Measurements from ENCODE around the gene NRSN1.

NRSN1 gene

GRCh38 chr6:24148154-24148570, 22.1 kb downstream of the NRSN1 start:
- no peaks in the 10 kb centered on the region for H3K79me1 ChIP-seq (replicated peaks; ENCODE audit: low read length, poor library complexity, severe bottlenecking)
- H3K27me3 ChIP-seq (ENCODE audit: control insufficient read depth in 1 of 2, insufficient read depth in 1 of 2, low read length in 2 of 2): no peaks in the 10 kb centered on the region
- no peak overlapping the region for H2AFZ ChIP-seq (ENCODE audit: low read depth, low read length)
- H2BK12ac ChIP-seq (ENCODE audit: low read length in 2 of 2): no peak overlapping the region
- H2BK120ac ChIP-seq (ENCODE audit: low read depth, low read length): no peak overlapping the region
- no peak overlapping the region for H3K4ac ChIP-seq (ENCODE audit: low read depth in 1 of 2, low read length in 2 of 2)
- no peak overlapping the region for H4K91ac ChIP-seq (ENCODE audit: low read length)
- H2AK5ac ChIP-seq (ENCODE audit: low read length, severe bottlenecking): no peak overlapping the region
- H2BK5ac ChIP-seq (ENCODE audit: low read depth, low read length, poor library complexity, severe bottlenecking): no peak overlapping the region
- H3K36me3 ChIP-seq (ENCODE audit: control insufficient read depth in 1 of 2, insufficient read depth in 2 of 2, low read depth in 1 of 2, low read length in 2 of 2): no peaks in the 10 kb centered on the region
- no peak overlapping the region for H3K27ac ChIP-seq (ENCODE audit: low read length, poor library complexity, severe bottlenecking)
- no peak overlapping the region for H3K14ac ChIP-seq (ENCODE audit: low read length in 2 of 2)
- 50% methylated on average over 3 of the region's 3 CpGs for WGBS
- H3K18ac ChIP-seq (ENCODE audit: low read depth in 1 of 2, low read length in 2 of 2): no peak overlapping the region
- H3K4me3 ChIP-seq (ENCODE audit: insufficient read depth in 1 of 2, low read depth in 1 of 2, low read length in 2 of 2): no peak overlapping the region
- no peak overlapping the region for H3K9ac ChIP-seq (ENCODE audit: low read length)
- no peak overlapping the region for H3K4me2 ChIP-seq (ENCODE audit: low read length, poor library complexity, severe bottlenecking)
- no peaks in the 10 kb centered on the region for H3K9me3 ChIP-seq (ENCODE audit: control insufficient read depth, low read length)
- no peak overlapping the region for H2BK15ac ChIP-seq (ENCODE audit: low read depth, poor library complexity, severe bottlenecking)
- H3K4me1 ChIP-seq (ENCODE audit: control insufficient read depth, insufficient read depth, low read depth, low read length): no peaks in the 10 kb centered on the region
- no peak overlapping the region for H3K23ac ChIP-seq (ENCODE audit: low read length in 2 of 2)
- no peak for DNase-seq
- no peak overlapping the region for H4K8ac ChIP-seq (ENCODE audit: low read length)

DNA sequence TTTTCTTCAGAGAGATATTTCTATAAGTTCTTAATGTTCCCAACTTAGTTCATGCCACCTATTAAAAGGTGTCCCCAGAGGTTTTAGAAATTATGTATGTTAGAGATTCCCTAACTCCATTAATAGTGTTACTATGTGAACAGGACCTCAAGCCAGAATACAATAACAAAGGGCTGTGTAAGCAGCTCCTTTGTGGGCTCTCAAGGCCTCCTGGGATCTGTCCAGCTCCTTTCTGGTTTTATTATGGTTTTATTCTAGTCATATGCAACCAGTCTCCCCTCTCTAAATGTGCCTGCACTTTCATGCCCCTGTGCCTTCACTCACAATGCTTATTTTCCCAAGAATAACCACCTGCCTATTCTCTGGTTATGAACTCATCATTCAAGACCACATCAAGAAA, 22.7 kb downstream of the NRSN1 start:
- no peak overlapping the region for H2BK120ac ChIP-seq (ENCODE audit: low read depth, low read length)
- H3K27me3 ChIP-seq (ENCODE audit: control insufficient read depth in 1 of 2, insufficient read depth in 1 of 2, low read length in 2 of 2): no peaks in the 10 kb centered on the region
- H3K9ac ChIP-seq (ENCODE audit: low read length): no peak overlapping the region
- no peak overlapping the region for H3K18ac ChIP-seq (ENCODE audit: low read depth in 1 of 2, low read length in 2 of 2)
- H2AK5ac ChIP-seq (ENCODE audit: low read length, severe bottlenecking): no peak overlapping the region
- no peak for DNase-seq
- H3K23ac ChIP-seq (ENCODE audit: low read length in 2 of 2): no peak overlapping the region
- H2BK12ac ChIP-seq (ENCODE audit: low read length in 2 of 2): no peak overlapping the region
- no peaks in the 10 kb centered on the region for H3K36me3 ChIP-seq (ENCODE audit: control insufficient read depth in 1 of 2, insufficient read depth in 2 of 2, low read depth in 1 of 2, low read length in 2 of 2)
- no peaks in the 10 kb centered on the region for H3K9me3 ChIP-seq (ENCODE audit: control insufficient read depth, low read length)
- no peak overlapping the region for H4K91ac ChIP-seq (ENCODE audit: low read length)
- no peak overlapping the region for H3K4me2 ChIP-seq (ENCODE audit: low read length, poor library complexity, severe bottlenecking)
- H3K4me3 ChIP-seq (ENCODE audit: insufficient read depth in 1 of 2, low read depth in 1 of 2, low read length in 2 of 2): no peak overlapping the region
- no peak overlapping the region for H3K14ac ChIP-seq (ENCODE audit: low read length in 2 of 2)
- no peak overlapping the region for H4K8ac ChIP-seq (ENCODE audit: low read length)
- H3K4ac ChIP-seq (ENCODE audit: low read depth in 1 of 2, low read length in 2 of 2): no peak overlapping the region
- H2BK5ac ChIP-seq (ENCODE audit: low read depth, low read length, poor library complexity, severe bottlenecking): no peak overlapping the region
- no peaks in the 10 kb centered on the region for H3K79me1 ChIP-seq (replicated peaks; ENCODE audit: low read length, poor library complexity, severe bottlenecking)
- H3K27ac ChIP-seq (ENCODE audit: low read length, poor library complexity, severe bottlenecking): no peak overlapping the region
- no peak overlapping the region for H2AFZ ChIP-seq (ENCODE audit: low read depth, low read length)
- no peak overlapping the region for H2BK15ac ChIP-seq (ENCODE audit: low read depth, poor library complexity, severe bottlenecking)
- H3K4me1 ChIP-seq (ENCODE audit: control insufficient read depth, insufficient read depth, low read depth, low read length): no peaks in the 10 kb centered on the region

GRCh38 chr6:24149296-24149695, 23.3 kb downstream of the NRSN1 start:
- H2BK120ac ChIP-seq (ENCODE audit: low read depth, low read length): no peak overlapping the region
- no peak overlapping the region for H3K4me2 ChIP-seq (ENCODE audit: low read length, poor library complexity, severe bottlenecking)
- H2AFZ ChIP-seq (ENCODE audit: low read depth, low read length): no peak overlapping the region
- H3K27me3 ChIP-seq (ENCODE audit: control insufficient read depth in 1 of 2, insufficient read depth in 1 of 2, low read length in 2 of 2): no peaks in the 10 kb centered on the region
- H2AK5ac ChIP-seq (ENCODE audit: low read length, severe bottlenecking): no peak overlapping the region
- no peak overlapping the region for H3K27ac ChIP-seq (ENCODE audit: low read length, poor library complexity, severe bottlenecking)
- H3K4ac ChIP-seq (ENCODE audit: low read depth in 1 of 2, low read length in 2 of 2): no peak overlapping the region
- H3K9ac ChIP-seq (ENCODE audit: low read length): no peak overlapping the region
- H3K36me3 ChIP-seq (ENCODE audit: control insufficient read depth in 1 of 2, insufficient read depth in 2 of 2, low read depth in 1 of 2, low read length in 2 of 2): no peaks in the 10 kb centered on the region
- no peak overlapping the region for H4K8ac ChIP-seq (ENCODE audit: low read length)
- H3K14ac ChIP-seq (ENCODE audit: low read length in 2 of 2): no peak overlapping the region
- H3K23ac ChIP-seq (ENCODE audit: low read length in 2 of 2): no peak overlapping the region
- no peaks in the 10 kb centered on the region for H3K4me1 ChIP-seq (ENCODE audit: control insufficient read depth, insufficient read depth, low read depth, low read length)
- H4K91ac ChIP-seq (ENCODE audit: low read length): no peak overlapping the region
- DNase-seq: no peak
- H3K18ac ChIP-seq (ENCODE audit: low read depth in 1 of 2, low read length in 2 of 2): no peak overlapping the region
- H2BK15ac ChIP-seq (ENCODE audit: low read depth, poor library complexity, severe bottlenecking): no peak overlapping the region
- H3K4me3 ChIP-seq (ENCODE audit: insufficient read depth in 1 of 2, low read depth in 1 of 2, low read length in 2 of 2): no peak overlapping the region
- H2BK12ac ChIP-seq (ENCODE audit: low read length in 2 of 2): no peak overlapping the region
- H2BK5ac ChIP-seq (ENCODE audit: low read depth, low read length, poor library complexity, severe bottlenecking): no peak overlapping the region
- no peaks in the 10 kb centered on the region for H3K79me1 ChIP-seq (replicated peaks; ENCODE audit: low read length, poor library complexity, severe bottlenecking)
- no peaks in the 10 kb centered on the region for H3K9me3 ChIP-seq (ENCODE audit: control insufficient read depth, low read length)

DNA sequence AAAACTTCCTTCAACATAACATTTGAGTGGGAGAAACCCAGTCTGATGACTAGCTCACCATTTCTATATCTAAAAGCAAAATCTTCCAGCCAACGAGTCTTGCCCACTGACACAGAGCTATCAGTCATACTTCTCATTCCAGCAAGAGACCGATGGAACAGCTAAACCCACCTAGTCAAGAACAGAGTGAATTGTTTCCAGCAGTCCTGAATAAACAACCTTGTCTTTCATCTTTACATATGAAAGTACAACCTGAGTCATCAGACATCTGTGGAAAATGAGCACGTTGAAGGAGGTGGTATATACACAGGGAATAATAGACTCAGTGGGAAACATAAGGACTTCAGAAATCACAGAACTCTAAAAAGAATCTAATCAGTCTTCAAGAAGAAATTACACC, 23.8 kb downstream of the NRSN1 start:
- H4K8ac ChIP-seq (ENCODE audit: low read length): no peak overlapping the region
- no peak overlapping the region for H3K9ac ChIP-seq (ENCODE audit: low read length)
- no peaks in the 10 kb centered on the region for H3K9me3 ChIP-seq (ENCODE audit: control insufficient read depth, low read length)
- no peaks in the 10 kb centered on the region for H3K4me1 ChIP-seq (ENCODE audit: control insufficient read depth, insufficient read depth, low read depth, low read length)
- WGBS: 71% methylated on average over 2 of the region's 3 CpGs
- no peaks in the 10 kb centered on the region for H3K79me1 ChIP-seq (replicated peaks; ENCODE audit: low read length, poor library complexity, severe bottlenecking)
- H3K14ac ChIP-seq (ENCODE audit: low read length in 2 of 2): no peak overlapping the region
- H3K18ac ChIP-seq (ENCODE audit: low read depth in 1 of 2, low read length in 2 of 2): no peak overlapping the region
- no peak overlapping the region for H3K4ac ChIP-seq (ENCODE audit: low read depth in 1 of 2, low read length in 2 of 2)
- H3K23ac ChIP-seq (ENCODE audit: low read length in 2 of 2): no peak overlapping the region
- no peak for DNase-seq
- no peak overlapping the region for H2AFZ ChIP-seq (ENCODE audit: low read depth, low read length)
- no peak overlapping the region for H3K4me2 ChIP-seq (ENCODE audit: low read length, poor library complexity, severe bottlenecking)
- no peak overlapping the region for H2BK5ac ChIP-seq (ENCODE audit: low read depth, low read length, poor library complexity, severe bottlenecking)
- H3K27ac ChIP-seq (ENCODE audit: low read length, poor library complexity, severe bottlenecking): no peak overlapping the region
- no peak overlapping the region for H3K4me3 ChIP-seq (ENCODE audit: insufficient read depth in 1 of 2, low read depth in 1 of 2, low read length in 2 of 2)
- H3K36me3 ChIP-seq (ENCODE audit: control insufficient read depth in 1 of 2, insufficient read depth in 2 of 2, low read depth in 1 of 2, low read length in 2 of 2): no peaks in the 10 kb centered on the region
- H2BK15ac ChIP-seq (ENCODE audit: low read depth, poor library complexity, severe bottlenecking): no peak overlapping the region
- H2BK12ac ChIP-seq (ENCODE audit: low read length in 2 of 2): no peak overlapping the region
- no peak overlapping the region for H2AK5ac ChIP-seq (ENCODE audit: low read length, severe bottlenecking)
- no peaks in the 10 kb centered on the region for H3K27me3 ChIP-seq (ENCODE audit: control insufficient read depth in 1 of 2, insufficient read depth in 1 of 2, low read length in 2 of 2)
- no peak overlapping the region for H2BK120ac ChIP-seq (ENCODE audit: low read depth, low read length)
- H4K91ac ChIP-seq (ENCODE audit: low read length): no peak overlapping the region

All from mesenchymal stem cell (in vitro differentiated cells and primary cell).